Astrocyte of the cerebellum (primary cell): Measurements from ENCODE around the gene CLIC1.
"Not testable (repeated sequence)": the region's sequence is repeated elsewhere in the genome, so short reads cannot be mapped to it uniquely, and the experiment has no call there.

ENCODE experiments used
- DNase-seq: peaks from one replicate; pipeline ENCODE4 v3.0.0-alpha.2; 2011; ENCODE audit warnings: low read depth
- H3K4me3 ChIP-seq: 2 replicates; pipeline ENCODE4 v1.5.1; 2011; ENCODE audit warnings: mild to moderate bottlenecking, low read depth, low read length, moderate library complexity
- CTCF ChIP-seq: IDR thresholded peaks from 2 replicates; pipeline ENCODE4 v1.5.1; 2012; ENCODE audit warnings: low read length, low read depth, moderate library complexity, mild to moderate bottlenecking; ENCODE audit errors: missing control alignments
- in situ Hi-C: cut with HindIII; loops from 2 replicates; pipeline ENCODE4 v1.10.0; 2017; ENCODE audit warnings: low sequenced_read_pairs

Gene CLIC1

DNA sequence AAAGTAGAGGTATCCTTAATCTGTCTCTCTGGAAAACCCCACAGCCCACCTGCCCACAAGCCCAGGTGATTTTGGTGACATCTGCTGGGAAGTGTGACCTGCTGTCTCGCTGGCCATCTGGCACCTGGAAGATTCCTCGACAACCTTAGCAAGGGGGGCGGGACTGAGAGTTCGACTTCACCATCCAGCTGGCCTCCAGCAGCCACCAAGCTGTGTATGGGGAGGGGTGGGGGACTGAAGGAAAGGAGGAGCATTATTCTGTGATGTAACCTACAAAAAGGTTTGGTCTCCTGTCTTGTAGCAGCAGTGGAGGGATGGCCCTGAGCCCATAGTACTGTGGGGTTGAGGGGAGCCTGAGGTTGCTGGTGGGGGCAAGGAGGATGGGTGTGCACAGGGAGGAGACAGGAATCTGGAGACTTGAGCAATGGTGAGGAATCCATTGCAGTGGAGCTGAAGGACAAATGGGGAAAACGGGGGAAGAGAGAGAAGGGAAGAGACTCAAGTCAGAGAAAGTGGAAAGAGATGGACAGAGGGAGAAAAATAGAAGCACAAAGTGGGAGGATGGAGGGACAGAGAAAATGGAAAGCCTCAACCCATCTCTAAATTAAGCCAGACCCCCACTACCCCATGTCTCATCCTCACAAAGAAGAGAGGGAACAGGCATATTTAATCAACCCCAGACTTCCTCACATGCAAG lies 25.7 kb downstream of the CLIC1 start:
- in situ Hi-C loops: no loop called here
- DNase-seq: no peak
- no peak for TF ChIP-seq CTCF
- no peak overlapping the region for H3K4me3 ChIP-seq

DNA sequence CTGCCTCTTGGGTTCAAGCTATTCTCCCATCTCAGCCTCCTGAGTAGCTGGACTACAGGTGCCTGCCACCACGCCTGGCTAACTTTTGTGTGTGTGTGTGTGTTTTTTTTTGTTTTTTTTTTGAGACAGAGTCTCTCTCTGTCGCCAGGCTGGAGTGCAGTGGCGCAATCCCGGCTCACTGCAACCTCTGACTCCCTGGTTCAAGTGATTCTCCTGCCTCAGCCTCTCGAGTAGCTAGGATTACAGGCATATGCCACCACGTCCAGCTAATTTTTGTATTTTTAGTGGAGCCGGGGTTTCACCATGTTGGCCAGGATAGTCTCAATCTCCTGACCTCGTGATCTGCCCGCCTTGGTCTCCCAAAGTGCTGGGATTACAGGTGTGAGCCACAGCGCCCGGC lies 27.2 kb downstream of the CLIC1 start:
- in situ Hi-C loops, DNase-seq: not testable (repeated sequence)

GRCh38 chr6:31708224-31708623 lies 28.1 kb downstream of the CLIC1 start:
- no peak for DNase-seq
- in situ Hi-C loops: no loop called here

More for the DNA sequence above, 27.2 kb downstream of the CLIC1 start:
- not testable (repeated sequence) for H3K4me3 ChIP-seq

DNA sequence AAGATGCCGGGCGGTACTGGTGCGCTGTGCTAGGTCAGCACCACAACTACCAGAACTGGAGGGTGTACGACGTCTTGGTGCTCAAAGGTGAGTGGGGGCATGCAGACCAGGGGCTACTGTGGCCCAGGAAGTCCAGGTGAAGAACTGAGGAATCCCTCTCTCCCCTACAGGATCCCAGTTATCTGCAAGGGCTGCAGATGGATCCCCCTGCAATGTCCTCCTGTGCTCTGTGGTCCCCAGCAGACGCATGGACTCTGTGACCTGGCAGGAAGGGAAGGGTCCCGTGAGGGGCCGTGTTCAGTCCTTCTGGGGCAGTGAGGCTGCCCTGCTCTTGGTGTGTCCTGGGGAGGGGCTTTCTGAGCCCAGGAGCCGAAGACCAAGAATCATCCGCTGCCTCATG lies 28.6 kb downstream of the CLIC1 start:
- no peak for DNase-seq
- TF ChIP-seq CTCF: no peak
- no peak overlapping the region for H3K4me3 ChIP-seq
- in situ Hi-C loops: no loop called here

More at GRCh38 chr6:31708224-31708623, 28.1 kb downstream of the CLIC1 start:
- H3K4me3 ChIP-seq: no peak overlapping the region
- TF ChIP-seq CTCF: no peak

DNA sequence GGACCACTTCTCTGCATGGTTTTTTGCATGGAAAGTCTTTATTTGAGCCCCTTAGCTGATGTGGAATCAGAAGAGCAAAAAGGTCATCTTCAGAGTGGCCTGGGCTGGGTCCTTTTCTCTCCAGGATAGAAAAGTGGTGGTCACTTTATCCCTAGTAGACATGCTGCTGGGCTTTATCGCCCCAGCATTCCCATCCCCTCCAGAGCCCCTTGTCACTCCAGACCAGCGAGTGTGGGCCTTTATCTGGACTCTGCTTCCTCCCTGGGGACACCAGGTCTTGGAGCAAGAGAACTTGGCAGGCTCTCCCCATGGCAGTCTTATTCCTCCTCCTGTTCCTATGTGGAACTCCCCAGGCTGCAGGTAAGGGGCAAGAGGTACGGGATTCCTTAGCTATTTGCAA lies 29.7 kb downstream of the CLIC1 start, which contains the start of gene LY6G6F:
Gene LY6G6F, plus strand, starts transcription at position 268 of the 400 bp plus-strand sequence. Its CDS starts 41 bp downstream, at position 309.
- TF ChIP-seq CTCF: no peak
- in situ Hi-C loops: no loop called here
- no peak for DNase-seq
- no peak within 1 kb of the TSS for H3K4me3 ChIP-seq

DNA sequence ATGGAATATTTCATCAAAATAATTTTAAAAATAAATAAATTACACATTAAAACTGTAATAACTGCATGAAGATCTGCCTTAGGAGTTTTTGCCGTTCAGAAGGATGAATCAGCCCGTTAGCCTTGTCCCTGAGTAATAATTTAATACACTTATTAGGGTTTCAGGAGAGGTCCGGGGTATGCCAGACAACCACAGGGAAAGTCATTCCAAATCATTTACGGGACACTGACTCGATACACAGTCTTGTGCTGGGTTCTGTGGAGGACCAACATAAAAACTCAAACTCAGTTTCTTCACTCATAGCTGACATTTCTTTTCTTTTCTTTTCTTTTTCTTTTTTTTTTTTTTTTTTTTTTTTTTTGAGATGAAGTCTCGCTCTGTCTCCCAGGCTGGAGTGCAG lies 30.4 kb downstream of the CLIC1 start:
- in situ Hi-C loops: no loop called here
- no peak for TF ChIP-seq CTCF
- no peak overlapping the region for H3K4me3 ChIP-seq
- no peak for DNase-seq

DNA sequence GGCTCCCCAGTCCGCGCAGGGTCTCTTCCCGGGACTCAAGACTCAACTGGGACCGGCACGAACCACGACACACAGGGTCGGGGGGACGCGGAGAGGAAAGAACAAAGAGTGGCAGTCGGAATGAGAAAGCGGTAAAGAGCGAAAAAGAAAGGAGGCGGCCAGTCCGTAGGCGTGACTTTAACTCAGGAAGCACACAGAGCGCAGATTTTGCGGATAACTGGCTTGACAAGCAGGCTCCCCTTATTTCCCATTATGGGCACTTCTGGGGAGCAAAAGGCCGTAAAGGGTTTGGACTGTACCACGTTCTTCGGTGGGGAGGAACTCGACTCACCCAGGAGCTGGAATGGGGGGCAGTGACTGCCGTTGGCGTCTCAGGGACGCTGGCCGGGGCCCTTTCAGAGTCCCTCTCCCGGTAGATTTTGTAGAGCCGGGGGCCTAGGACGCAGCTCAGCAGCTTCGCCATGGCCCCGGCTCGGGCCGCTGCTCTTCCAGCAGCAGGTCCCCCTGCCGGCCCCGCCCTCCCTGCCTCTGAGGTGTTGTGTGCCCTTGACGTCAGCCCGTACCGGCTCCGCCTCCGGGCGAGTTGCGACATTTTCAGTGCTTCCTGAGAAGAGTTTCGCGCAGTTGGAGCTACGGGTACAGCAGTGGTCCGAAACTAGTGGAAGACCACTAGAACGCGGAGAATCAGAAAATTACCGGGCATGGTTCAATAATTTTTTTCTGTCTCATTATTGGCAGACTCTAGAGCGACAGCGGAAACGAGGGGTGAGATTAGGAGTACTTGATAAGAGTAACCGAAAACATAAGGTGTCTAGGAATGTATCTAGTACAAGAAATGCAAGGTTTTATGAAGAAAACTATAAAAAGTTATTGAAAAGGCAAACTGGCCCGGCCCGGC lies 33.3 kb downstream of the CLIC1 start, which contains the start of gene ABHD16A:
Gene ABHD16A, minus strand, starts transcription at position 506 of the 898 bp plus-strand sequence. Its CDS starts 43 bp downstream, at position 463.
- in situ Hi-C loops: no loop called here

More for the DNA sequence above, 33.3 kb downstream of the CLIC1 start, which contains the start of gene ABHD16A:
- peak within 1 kb of the TSS; percentile 95 for H3K4me3 ChIP-seq
- TF ChIP-seq CTCF: no peak
- DNase-seq: peak; percentile 97
